ENCODE measurements around the gene CASQ1.

GRCh38 chr1:160167056-160167455 lies 23.3 kb upstream of the CASQ1 start:
- TF ChIP-seq, protein P1, sequence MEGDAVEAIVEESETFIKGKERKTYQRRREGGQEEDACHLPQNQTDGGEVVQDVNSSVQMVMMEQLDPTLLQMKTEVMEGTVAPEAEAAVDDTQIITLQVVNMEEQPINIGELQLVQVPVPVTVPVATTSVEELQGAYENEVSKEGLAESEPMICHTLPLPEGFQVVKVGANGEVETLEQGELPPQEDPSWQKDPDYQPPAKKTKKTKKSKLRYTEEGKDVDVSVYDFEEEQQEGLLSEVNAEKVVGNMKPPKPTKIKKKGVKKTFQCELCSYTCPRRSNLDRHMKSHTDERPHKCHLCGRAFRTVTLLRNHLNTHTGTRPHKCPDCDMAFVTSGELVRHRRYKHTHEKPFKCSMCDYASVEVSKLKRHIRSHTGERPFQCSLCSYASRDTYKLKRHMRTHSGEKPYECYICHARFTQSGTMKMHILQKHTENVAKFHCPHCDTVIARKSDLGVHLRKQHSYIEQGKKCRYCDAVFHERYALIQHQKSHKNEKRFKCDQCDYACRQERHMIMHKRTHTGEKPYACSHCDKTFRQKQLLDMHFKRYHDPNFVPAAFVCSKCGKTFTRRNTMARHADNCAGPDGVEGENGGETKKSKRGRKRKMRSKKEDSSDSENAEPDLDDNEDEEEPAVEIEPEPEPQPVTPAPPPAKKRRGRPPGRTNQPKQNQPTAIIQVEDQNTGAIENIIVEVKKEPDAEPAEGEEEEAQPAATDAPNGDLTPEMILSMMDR (IDR thresholded peaks at IDR 0.05; ENCODE audit: insufficient read depth, low read length, poor library complexity, severe bottlenecking), result no peak
- TF ChIP-seq EZH2phosphoT487 (conservative IDR thresholded peaks at IDR 0.05; ENCODE audit: low read length), result no peak
